GM13976 (cell line): ENCODE data around the gene CLECL1.

Experiments used
- DNase-seq: peaks from one replicate; pipeline ENCODE4 v3.0.0; 2012; ENCODE audit warnings: low spot score
- in situ Hi-C: fragments of 300-500 bp; cut with MboI; formaldehyde crosslinking; loops from one replicate; pipeline ENCODE4 v1.12.0; 2022; ENCODE audit warnings: low sequenced_read_pairs, mixed read lengths, inconsistent platforms; ENCODE audit not compliant: unreplicated experiment
- TF ChIP-seq, protein P1 (sequence below): IDR thresholded peaks from 2 replicates; pipeline ENCODE4 v1.5.1; 2012; ENCODE audit warnings: borderline replicate concordance, mild to moderate bottlenecking; ENCODE audit not compliant: insufficient read depth; ENCODE audit errors: extremely low read depth, missing control alignments, control extremely low read depth

The CLECL1 gene

DNA sequence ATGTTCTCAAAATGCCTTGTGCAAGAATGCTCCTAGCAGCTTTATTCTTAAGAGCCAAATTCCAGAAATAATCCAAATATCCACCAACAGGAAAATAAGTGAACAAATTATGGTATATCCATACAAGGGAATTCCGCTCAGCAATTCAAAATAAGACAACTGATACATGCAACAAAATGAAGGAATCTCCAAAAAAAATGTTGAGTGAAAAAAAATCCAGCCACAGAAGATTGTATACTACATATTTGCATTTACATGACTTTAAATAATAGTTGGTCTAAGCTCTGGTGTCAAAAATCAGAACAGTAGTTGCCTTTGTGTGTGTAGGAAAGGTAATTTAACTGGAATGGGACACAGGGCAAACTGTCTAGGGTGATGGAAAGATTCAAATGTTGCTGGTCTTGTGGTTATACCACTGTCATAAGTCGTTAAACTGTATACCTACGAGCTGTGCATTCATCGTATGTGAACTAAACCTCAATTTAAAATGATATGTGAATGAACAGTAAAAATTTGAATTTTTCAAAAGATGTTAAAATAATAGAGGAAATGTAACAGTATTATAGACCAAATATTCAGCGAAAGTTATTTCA is 24.6 kb upstream of the CLECL1 start:
- DNase-seq, result no peak
- in situ Hi-C loops, result no loop called here
- TF ChIP-seq, protein P1, sequence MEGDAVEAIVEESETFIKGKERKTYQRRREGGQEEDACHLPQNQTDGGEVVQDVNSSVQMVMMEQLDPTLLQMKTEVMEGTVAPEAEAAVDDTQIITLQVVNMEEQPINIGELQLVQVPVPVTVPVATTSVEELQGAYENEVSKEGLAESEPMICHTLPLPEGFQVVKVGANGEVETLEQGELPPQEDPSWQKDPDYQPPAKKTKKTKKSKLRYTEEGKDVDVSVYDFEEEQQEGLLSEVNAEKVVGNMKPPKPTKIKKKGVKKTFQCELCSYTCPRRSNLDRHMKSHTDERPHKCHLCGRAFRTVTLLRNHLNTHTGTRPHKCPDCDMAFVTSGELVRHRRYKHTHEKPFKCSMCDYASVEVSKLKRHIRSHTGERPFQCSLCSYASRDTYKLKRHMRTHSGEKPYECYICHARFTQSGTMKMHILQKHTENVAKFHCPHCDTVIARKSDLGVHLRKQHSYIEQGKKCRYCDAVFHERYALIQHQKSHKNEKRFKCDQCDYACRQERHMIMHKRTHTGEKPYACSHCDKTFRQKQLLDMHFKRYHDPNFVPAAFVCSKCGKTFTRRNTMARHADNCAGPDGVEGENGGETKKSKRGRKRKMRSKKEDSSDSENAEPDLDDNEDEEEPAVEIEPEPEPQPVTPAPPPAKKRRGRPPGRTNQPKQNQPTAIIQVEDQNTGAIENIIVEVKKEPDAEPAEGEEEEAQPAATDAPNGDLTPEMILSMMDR, result no peak

GRCh38 chr12:9756706-9757105 is 23.8 kb upstream of the CLECL1 start:
- no peak for DNase-seq
- in situ Hi-C loops, result no loop called here
- TF ChIP-seq, protein P1, result no peak

- TF ChIP-seq, protein P1, result no peak
- in situ Hi-C loops, result no loop called here
- DNase-seq, result no peak
These were observed 23.3 kb upstream of the CLECL1 start for GRCh38 chr12:9756170-9756569.

- TF ChIP-seq, protein P1, result no peak
- in situ Hi-C loops, result no loop called here
- no peak for DNase-seq
These were observed 22.7 kb upstream of the CLECL1 start for GRCh38 chr12:9755567-9755966.

DNA sequence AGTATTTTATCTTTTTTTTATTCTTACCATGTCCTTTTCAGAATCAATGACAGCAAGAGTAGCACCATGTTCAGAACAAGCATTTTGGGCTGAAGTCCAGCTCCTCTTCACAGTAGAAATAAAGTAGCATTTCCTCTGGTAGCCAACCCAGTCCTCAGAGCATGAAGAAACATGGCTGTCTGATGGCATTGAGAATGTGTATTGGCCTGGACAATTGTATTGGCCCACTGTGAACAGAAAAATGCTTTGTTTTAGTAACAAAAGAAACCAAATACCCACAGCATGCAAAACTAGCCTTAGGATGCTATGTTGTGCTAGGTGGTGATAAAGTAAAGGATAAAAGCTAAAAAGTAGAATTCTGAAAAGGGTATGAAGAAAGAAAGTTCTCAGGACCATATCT is 22.1 kb upstream of the CLECL1 start:
- in situ Hi-C loops, result no loop called here
- no peak for DNase-seq
- TF ChIP-seq, protein P1, result no peak

DNA sequence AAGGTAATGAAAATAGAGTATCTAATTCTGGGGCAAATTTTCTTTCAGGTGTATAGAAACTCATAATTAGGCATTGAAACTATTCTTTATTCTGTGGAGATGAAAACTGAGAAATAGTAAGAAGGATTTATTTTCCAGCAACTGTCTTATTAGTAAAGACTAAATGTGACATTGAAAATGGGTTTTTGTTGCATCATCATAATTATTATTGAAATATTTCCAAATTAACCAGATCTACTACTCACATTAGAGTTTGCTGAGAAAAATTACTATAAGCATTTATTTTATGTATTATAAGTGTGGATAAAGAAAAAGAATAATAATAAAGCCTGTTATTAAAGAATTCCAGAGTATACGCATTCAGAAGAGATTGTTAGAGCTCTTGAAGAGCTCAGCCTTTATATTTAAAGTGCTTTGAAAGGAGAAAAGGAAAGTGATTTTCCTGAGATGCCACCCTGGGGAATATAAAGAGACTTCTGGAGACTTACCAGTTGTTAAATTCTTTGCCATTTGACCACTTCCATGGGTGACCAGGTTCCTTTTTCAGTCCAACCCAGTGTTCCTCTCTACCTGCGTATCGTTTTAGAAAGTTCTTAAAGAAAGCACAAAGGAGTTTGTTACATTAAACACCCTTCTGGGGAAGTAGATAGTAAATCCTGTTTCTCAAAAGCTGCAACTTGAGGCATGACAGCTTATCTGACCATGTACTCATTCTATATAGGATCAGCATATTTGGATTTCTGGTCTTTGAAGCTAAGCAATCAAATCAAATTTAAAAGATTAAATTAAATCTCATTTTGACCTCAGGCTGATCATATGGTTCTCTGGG is 21.4 kb upstream of the CLECL1 start:
- in situ Hi-C loops, result no loop called here
- no peak for DNase-seq
- TF ChIP-seq, protein P1, result no peak
